H54 (cell line): ENCODE measurements around the gene MYD88.

Experiments
- DNase-seq: peaks from one replicate; pipeline ENCODE4 v3.0.0; 2011; ENCODE audit warnings: low spot score, mixed read lengths; ENCODE audit not compliant: insufficient read length
- FAIRE-seq: peaks from 3 replicates; lab custom pipeline; 2011; peaks lifted over from hg19 to GRCh38; lab: Jason Lieb, UNC
- POLR2A ChIP-seq: IDR thresholded peaks from 2 replicates; pipeline ENCODE4 v1.6.1; 2011; ENCODE audit warnings: low read depth, mild to moderate bottlenecking, low read length

The MYD88 gene

DNA sequence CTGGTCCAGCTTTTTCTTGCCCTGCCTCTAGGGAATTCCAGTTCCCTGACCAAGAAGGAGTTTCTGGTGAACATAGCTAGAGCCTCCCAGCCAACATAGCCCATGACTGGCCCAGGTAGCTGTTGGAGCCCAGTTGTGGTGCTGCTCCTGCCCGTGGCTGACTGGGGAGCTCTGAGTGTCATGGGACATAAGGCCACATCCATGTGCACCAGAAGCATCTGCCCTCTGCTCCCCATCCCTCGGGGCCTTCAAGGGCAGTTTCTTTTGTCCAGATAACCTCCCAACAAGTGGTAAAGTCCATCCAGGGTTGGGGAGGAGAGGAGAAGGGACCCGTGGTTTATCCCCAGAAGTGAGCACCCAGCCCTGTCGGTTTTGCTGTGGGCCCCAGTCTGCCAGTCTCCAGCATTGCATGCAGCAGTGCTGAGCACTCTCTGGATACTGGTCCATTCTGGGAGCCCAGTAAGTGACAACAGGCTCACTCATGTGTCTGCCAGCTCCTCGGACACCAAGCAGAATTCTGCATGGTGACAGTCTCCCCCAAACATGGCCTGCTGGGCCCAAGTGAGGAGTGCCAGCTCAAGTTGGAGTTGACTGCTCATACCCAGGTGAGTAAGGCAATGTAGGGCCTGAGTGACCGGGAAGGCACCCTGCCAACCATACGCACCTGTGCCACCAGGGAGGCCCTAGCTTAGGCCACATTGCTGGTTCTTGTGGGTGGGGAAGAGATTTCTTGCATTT, 30.4 kb upstream of the MYD88 start:
- DNase-seq, result no peak
- TF ChIP-seq POLR2A, result no peak
- FAIRE-seq, result no peak

DNA sequence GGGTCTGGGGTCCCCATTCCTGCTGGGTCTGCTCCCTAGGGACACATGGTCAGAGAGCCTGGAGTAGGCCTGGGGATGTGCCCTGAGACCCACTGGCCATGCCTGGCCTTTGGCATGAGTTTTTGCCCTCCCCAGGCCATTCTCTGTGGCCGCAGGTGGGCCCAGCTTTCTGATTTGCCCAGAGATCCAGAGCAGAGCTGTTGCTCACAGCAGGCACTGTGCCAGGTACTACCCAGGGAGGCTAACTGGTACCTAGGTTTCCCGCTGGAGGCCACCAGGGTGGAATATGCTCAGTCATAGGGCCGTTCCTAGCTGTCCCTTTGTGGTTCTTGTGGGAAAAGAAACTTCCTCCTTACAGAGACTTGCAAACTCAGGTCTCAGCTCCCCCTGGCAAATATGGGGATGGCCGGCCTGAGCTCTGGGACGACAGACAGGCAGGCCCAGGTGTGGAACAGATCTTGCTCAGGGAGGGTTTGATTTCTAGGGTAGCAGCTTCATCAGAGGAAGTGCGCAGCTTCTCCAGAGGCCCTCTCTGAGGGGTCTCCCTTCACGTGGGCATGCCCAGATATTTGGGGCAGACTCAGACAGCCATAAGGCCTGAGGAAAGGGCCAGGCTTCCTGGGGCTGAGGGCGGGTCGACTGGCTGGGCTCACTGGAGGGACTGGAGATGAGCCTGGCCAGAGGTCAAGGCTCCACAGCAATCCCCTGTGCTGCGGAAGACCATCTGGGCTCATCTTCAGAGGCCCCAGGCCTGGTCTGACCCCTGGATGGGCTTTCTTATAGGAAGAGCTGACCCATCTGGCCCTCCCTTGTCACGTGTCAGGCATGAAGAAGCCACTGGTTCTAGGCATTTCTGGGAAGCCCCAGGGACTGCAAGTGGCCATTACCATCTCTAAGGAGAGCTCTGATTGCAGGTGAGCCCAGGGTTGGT, 29.5 kb upstream of the MYD88 start:
- no peak for FAIRE-seq
- DNase-seq, result no peak
- no peak for TF ChIP-seq POLR2A

DNA sequence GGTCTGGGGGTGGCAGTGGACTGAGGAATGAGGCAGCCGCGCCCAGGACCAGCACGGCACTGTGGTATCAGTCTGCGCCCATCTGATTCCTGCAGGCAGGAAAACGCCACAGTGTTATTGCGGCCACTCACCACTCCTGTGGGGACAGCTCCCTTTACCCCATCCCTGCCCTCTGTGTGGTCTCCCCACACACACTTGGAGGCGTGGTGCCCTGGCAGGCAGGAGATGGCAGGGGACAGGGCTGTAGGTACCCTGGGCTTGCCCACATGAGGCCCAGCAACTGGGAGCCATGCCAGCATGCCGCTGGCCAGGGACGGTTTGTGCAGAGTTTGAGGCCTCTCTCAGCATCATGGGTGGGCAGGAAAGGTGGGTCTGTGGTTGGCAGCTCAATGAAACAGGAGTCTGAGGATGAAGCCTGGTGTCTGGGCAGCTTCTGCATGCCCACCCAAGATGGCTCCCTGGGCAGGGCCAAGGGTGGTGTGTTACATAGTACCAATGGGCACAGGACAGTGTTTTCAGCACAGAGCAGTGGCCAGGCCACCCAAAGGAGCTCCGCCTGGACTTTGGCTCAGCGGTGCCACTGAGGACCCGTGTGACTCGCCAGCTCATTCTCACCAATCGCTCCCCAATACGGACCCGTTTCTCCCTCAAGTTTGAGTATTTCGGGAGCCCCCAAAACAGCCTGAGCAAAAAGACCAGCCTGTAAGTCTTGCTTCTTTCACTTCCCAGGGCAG, 28.7 kb upstream of the MYD88 start:
- no peak for TF ChIP-seq POLR2A
- DNase-seq, result no peak
- FAIRE-seq, result no peak

DNA sequence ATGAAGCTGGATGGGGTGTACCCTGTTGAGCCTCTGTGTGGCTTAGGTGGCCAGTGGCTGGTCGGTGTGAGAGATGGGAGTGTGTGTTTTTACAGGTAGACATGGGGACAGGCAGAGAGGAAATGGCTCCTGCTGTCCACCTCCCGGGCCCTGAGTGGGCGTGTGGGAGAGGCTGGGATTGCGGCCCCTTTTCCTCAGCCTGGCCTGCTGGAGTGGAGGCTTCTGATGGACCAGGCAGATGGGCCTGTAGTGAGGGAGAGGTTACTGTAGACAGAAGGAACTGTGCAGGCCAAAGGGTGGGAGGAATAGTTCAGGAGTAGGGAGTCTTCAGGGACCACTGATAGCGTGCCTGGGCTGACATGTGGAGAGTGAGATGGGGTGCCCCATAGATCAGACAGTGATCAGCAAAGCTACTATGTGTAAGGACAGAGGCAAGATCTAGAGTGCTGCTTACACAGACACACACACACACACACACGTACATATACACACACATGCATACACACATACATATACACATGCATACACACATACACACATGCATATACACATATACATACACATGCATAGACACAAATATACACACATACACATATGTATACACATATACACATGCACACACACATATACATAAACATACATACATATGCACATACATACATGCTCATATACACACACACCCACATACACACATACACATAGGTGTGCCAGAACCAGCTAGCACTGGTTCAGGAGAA, 28.0 kb upstream of the MYD88 start:
- no peak for TF ChIP-seq POLR2A
- DNase-seq, result no peak
- FAIRE-seq, result no peak

DNA sequence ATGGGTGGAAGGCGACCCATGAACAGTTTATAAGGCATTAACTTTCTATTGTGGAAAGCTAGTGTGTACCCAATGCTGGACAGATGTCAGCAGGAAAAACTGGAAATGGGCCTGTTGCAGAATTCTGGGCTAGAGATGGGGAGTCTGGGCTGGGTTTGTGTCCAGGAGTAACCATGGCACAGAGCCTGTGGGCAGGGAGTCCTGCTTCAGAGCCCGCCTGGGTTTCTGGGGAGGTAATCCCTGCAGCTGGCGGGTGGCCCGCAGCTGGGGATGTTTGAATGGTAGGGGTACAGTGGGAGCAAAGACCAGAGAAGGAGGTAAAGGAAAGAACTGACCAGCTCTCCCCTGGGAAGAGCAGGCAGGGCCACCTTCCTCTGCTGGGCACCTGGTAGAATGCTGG, 27.3 kb upstream of the MYD88 start:
- TF ChIP-seq POLR2A, result no peak
- DNase-seq (no peak), FAIRE-seq (no peak)

DNA sequence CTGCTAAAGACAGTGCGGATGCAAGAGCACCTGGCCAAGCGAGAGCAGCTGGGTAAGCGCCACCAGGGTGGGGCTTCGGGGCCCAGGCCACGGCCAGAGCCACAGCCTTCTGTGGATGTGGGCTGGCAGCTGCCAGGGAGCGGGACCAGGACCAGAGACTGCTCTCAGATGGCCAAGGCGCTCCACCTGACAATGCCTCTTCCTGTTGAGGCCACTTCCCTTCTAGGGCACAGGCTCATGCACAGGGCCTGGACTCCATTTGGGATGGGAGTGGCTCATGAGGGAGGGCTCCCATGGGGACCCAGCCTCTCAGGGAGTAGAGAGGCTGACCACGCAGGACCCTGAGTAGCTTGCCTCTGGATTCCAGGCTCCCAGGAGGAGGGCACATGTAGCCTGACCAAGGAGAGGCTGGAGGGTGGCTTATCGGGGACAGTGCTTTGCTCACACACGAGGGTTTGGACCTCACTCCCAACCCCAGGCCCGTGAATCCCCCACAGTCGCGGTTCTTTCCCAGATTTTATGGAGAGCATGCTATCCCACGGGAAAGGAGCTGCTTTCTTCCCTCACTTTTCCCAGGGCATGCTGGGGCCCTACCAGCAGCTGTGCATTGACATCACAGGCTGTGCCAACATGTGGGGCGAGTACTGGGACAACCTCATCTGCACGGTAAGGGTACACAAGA, 26.6 kb upstream of the MYD88 start:
- FAIRE-seq (no peak), DNase-seq (no peak)
- TF ChIP-seq POLR2A, result no peak

DNA sequence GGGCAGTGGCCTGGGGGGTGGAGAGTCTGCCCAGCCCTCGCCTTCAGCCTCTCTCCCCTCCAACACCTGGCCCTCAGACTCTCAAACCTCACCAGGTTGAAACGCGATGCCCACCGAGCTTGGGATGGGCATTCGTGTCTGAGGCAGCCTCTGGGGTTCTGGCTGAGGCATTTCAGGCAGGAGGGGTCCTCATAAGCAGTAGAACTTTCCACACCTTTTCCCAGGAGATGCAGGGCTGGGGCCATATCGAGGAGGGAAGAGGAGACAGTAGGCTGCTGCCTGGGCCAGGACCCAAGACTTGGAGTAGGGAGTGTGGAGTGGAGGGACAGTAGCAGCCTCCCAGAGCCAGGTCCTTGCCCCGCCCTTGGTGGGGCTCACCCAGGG, 26.1 kb upstream of the MYD88 start:
- no peak for TF ChIP-seq POLR2A
- FAIRE-seq, result no peak
- DNase-seq, result no peak

DNA sequence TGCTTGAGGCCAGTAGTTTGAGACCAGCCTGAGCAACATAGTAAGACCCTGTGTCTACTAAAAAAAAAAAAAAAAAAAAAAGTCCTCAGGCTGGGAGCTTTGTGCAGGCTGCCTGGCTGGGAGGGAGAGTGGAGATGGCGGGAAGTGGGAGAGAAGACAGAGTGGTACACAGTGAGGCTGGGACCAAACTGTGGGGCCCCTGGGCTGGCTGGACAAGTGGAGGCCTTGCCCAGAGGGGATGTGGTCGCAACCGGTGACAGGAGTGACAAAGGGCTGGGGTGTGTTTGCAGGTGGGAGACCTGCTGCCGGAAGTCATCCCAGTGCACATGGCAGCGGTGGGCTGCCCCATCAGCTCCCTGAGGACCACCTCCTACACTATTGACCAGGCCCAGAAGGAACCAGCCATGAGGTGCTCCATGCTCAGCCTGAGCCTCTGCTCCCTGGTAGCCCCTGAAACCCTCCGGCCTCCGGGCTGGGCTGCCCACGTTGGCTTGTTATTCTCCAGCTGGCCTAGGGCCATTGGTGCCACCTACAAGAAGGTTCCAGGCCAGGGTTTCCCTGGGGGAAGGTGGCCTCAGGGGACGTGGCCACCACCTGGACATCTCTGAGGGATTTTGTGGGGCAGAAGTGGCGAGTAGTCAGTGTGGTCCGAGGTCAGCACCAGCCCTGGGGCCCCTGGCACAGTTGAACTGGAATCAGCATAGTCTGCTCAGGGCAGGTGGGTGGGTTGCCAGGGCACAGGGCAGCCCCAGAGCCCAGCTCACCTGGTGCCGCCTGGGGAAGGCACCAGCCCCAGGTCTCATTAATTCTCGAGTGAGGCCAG, 24.2 kb upstream of the MYD88 start:
- DNase-seq (no peak), FAIRE-seq (no peak)
- no peak for TF ChIP-seq POLR2A

DNA sequence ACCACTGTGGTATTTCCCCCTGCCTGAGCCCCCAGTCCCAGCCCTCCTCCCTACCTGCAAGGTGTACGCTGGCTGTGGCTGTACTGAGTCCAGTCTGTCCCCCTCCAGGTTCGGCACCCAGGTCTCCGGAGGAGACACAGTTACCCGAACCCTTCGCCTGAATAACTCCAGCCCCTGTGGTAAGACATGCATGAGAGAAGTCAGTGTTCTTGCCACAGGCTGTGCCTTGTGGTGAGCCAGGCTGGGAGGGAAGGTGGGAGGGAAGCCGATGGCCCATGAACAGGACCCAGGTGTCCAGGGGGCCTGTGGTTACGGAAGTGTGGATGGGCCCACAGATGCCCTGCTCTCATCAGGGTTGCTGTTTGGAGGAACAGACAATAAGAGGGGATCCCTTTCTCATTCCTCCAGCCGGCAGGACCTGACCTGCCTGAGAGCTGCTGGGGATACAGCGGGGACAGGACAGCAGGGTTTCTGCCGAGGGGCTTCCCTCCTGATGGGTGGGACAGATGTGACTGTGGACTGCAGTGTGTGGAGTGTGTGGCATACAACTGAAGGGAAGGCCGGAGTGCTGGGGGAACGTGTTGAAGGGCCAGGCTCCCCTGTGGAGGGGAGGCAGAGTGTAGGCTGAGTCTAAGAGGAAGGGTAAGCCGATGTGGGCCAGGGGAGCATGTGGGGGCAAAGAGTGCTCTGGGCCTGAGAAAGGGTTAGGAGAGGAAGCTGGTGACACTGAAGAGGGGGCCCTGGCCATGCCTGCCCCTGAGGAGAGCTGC, 23.4 kb upstream of the MYD88 start:
- no peak for FAIRE-seq
- no peak for DNase-seq

DNA sequence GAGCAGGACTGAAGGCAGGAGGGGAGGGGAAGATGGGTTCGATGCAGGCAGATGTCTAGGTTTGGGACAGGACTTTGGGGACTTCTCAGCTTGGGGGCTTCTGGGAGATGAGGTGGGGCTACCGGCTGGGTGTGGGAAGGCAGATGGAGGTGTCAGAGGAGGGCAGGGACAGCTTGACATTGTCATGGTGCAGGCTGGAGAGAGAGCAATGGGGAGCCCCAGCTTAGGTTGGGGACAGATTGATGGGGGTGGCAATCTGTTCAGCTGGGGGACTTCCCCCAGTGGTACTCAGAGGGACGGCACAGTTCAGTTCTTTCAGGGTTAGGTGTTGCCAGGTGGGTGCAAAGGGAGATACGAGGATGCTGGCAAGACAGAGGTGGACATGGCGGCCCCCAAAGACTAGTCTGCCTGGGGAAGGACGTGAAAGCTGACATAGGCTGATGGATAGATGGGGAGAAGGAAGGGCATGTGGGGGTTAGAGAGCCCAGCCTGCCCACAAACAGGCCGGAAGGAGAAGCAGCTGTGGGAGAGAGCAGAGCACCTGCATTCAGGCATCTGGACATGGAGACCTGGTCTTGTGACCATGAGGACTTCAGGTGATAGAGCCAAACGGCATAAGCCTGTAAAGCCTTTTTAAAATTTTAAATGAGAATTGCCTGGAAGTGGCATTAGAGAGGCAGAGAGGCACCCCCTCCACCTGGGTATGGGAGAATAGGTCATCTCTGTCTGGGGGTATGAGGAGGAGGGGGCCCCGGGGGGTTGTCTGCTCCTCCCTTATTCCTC, 22.6 kb upstream of the MYD88 start:
- TF ChIP-seq POLR2A, result no peak
- FAIRE-seq (no peak), DNase-seq (no peak)

More for the DNA sequence above, 23.4 kb upstream of the MYD88 start:
- TF ChIP-seq POLR2A, result no peak
